ENCODE measurements around the gene KMT2C.
"Not testable (repeated sequence)": the region's sequence is repeated elsewhere in the genome, so short reads cannot be mapped to it uniquely, and the experiment has no call there.

KMT2C gene

GRCh38 chr7:152286972-152287371, 148.8 kb downstream of the KMT2C start:
- DNase-seq: not testable (repeated sequence)

- not testable (repeated sequence) for DNase-seq
Measured at GRCh38 chr7:152286219-152286618, 149.6 kb downstream of the KMT2C start.

- DNase-seq: not testable (repeated sequence)
Measured at GRCh38 chr7:152284998-152285397, 150.8 kb downstream of the KMT2C start.

DNA sequence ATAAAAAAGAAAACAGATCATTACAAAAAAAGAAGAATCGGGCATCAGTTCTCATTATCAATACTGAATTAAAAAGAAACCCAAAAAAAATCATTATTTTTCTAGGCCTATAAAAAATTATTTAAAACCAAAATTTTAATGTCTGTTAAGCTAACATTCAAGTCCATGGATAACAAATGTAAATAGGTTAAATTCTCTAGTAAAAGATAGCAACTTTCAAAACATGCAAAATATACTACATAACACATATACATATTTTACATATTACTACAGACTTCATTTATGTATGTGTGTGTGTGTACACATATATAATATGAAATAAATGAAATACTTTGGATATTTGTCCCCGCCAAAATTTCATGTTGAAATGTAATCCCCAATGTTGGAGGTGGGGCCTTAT, 158.1 kb downstream of the KMT2C start:
- not testable (repeated sequence) for DNase-seq

DNA sequence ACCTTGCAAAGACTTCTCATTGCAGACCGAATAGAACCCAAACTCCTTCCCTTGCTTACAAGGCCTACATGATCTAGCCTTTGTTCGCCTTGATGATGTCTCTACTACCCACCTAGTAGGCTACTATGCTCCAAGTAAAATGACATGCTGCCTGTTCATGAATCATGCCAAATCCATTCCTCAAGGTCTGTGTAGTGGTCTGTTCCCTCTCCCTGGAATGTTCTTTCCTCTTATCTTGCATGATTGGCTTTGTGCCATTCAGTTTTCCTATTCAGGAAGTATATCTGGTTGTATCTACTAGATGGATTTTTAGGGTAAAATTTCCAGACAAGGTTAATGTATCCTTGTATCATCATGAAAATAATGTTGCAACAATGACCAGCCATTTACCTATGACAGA, 165.4 kb downstream of the KMT2C start:
- not testable (repeated sequence) for DNase-seq

DNA sequence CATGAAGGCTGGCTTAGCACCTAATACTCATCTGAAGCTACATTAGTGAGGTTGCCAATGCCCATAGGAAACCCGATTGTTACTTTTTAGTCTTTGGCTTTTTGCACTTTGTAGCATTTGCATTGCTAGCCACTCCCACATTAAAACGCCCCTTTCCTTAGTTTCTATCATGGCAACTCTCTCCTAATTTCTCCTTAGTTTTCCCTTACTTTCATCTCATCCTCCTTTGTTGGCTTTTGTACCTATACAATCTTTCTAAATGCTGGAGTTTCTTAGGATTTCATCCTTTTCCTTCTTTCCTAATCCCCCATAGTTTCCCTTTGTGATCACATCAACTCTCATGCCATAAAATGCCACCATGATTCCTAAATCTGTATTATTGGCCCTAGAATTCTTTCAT, 168.9 kb downstream of the KMT2C start:
- not testable (repeated sequence) for DNase-seq

- not testable (repeated sequence) for DNase-seq
Measured at GRCh38 chr7:152264915-152265314, 170.9 kb downstream of the KMT2C start.

DNA sequence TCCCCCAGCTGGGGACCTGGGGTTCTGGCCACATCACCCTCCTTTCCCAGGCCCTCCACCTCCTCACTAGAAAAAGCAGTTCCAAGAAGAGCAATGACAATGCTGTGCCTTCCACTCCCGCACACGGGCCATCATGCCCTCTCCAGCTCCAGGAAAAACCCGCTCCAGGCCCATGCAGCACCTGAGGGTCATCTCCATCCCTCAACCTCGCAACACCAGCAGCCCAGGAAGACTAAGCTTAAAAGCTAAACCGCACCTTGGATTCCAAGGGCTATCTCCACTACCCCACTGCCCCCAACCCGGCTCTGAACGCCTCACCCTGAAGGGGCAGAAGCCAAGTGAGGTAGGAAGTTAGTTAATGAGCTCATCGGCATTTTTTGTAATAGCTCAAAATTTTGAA, 173.7 kb downstream of the KMT2C start:
- DNase-seq: not testable (repeated sequence)

- DNase-seq: not testable (repeated sequence)
Measured at GRCh38 chr7:152259645-152260044, 176.2 kb downstream of the KMT2C start.

GRCh38 chr7:152247851-152248250, 188.0 kb downstream of the KMT2C start:
- not testable (repeated sequence) for DNase-seq

DNA sequence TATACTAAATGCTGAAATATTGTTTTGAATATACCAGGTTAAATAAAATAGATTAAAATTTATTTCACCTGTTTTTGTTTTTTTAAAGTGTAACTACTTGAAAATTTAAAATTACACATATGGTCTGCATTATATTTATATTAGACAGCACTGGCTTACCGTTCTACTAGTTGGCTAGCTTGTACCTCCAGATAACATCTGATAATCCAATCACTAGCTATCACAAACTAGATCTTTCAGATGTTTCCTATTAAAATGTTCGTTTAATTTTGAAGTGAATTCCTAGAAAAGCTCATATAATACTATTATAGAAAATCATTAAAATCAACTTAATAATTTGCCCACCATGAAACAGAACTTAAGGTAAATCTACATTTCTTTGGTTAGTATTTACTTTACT, 190.4 kb downstream of the KMT2C start:
- DNase-seq: not testable (repeated sequence)

DNA sequence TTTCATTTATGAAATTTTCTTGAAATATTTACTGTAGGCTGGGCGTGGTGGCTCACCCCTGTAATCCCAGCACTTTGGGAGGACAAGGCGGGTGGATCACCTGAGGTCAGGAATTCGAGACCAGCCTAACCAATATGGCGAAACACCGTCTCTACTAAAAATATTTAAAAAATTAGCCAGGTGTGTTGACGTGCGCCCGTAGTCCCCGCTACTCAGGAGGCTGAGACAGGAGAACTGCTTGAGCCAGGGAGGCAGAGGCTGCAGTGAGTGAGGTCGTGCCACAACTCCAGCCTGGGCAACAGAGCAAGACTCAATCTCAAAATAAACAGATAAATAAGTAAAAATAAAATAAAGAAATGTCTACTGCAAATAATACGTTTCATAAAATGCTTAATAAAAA, 192.3 kb downstream of the KMT2C start:
- DNase-seq: not testable (repeated sequence)

DNA sequence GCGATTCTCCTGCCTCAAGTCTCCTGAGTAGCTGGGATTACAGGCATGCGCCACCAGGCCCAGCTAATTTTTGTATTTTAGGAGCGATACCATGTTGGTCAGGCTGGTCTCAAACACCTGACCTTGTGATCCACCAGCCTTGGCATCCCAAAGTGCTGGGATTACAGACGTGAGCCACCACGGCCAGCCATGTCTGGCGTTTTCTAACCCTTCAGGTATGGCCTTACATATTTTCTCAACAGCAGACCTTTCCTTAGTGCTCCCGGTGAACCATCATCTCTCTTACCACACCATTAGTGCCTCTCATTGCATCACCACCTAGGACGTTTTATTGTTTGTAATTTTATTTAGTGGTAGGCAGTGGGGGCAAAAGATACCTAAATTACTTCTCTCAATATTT, 194.5 kb downstream of the KMT2C start:
- not testable (repeated sequence) for DNase-seq

- DNase-seq: not testable (repeated sequence)
Measured at GRCh38 chr7:152236306-152236705, 199.5 kb downstream of the KMT2C start.

DNA sequence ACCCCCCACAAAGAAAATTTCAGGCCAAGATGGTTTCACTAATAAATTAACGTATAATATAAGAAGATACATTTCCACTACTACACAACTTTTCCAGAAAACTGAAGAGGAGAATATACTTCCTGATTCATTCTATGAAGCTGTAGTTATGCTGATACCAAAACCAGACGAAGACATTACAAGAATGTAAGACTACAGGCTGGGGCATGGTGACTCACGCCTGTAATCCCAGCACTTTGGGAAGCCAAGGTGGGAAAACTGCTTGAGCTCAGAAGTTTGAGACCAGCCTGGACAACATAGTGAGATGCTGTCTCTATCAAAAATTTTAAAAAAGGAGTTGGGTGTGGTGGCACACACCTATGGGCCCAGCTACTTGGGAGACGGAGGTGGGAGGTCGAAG, 201.4 kb downstream of the KMT2C start:
- DNase-seq: not testable (repeated sequence)

DNA sequence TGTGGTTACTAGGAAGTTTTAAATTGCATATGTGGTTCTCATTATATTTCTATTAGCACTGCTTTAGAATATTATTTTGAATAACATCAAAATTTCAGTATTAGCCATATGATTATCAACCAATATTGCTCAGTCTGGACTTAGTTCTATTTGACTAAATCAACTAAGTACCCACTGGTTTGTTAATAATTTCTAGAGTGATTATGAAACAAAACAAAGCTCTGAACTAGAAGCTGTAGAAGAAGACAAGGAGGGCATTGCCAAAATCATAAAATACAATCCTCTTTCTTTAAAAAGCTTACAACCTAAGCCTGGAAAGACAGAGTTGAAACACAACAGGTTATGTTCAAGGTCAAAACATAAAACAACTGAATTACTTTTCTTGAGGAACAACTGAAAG, 204.7 kb downstream of the KMT2C start:
- DNase-seq: no peak

DNA sequence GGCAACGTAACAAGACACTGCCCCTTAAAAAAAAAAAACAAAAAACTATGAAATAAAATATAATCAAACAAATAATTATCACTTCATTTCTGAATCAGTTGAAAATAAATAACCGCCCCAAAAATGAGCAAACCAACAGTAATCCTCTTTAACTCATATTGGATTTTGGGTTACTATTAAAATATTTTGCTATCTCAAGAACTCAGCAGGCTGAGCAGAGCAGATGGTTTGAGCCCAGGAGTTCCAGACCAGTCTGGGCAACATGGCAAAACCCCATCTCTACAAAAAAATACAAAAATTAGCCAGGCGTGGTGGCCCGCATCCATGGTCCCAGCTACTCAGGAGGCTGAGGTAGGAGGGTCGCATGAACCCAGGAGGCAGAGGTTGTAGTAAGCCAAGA, 216.2 kb downstream of the KMT2C start:
- DNase-seq: not testable (repeated sequence)

DNA sequence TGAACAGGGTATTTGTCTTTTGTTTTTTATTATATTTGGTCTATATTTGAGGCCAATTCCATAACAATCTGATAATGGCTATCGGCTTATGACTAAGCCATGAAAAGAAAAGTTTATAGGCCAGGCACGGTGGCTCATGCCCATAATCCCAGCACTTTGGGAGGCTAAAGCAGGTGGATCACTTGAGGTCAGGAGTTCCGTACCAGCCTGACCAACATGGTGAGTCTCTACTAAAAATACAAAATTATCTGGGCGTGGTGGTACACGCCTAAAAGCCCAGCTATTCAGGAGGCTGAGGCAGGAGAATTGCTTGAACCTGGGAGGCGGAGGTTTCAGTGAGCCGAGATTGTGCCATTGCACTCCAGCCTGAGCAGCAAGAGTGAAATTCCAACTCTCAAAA, 227.0 kb downstream of the KMT2C start:
- not testable (repeated sequence) for DNase-seq

DNA sequence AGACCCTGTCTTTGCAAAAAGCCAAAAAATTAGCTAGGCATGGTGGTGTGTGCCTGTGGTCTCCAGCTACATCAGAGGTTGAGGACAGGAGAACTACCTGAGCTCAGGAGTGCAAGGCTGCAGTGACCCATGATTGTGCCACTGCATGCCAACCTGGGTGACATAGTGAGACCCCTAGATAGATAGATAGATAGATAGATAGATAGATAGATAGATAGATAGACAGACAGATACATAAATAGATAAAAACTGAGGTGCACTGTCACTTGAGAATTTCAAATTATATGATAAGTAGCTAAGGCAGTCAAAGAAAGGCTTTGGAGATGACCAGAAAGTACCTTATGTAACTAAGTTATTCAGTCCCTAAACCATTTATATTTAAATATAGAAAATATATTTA, 231.4 kb downstream of the KMT2C start:
- DNase-seq: not testable (repeated sequence)

DNA sequence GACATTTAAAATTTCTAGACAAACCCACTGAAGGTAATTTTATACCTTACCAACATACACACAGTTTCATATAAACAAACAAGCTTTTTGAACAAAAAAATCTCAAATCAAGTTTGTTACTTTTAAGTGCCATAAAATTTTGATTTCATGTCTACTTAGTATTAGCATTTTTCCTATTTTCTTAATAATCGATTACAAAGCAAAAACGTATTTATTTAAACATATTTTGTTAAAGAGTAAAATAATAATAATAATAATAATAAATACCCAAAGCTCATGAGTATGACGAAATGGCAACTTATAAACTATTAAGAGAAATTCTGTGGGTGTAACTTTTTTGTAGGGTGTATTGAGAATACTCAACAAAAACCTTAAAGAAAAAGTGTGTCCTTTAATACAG, 232.7 kb downstream of the KMT2C start:
- no peak for DNase-seq

DNA sequence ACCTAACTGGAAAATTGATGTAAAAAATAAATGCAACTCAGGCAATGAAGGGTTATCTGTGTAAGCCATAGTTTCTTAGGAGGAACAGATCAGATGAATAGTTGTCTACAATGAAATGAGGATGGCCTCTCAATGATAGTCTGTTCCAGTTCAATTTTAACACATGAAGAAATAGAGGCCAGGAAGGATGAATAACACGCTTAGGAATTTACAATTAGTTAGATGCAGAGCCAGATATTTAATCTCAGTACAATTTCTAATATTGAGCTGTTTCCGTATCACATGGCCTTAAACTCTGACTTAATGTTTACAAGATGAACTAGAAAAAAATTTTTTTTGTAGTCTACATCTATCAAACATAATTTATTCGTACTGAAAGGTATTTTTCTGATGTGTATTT, 233.7 kb downstream of the KMT2C start:
- DNase-seq: no peak

GRCh38 chr7:152200395-152200794, 235.4 kb downstream of the KMT2C start:
- DNase-seq: no peak

GRCh38 chr7:152196391-152196790, 239.4 kb downstream of the KMT2C start:
- DNase-seq: no peak

GRCh38 chr7:152193880-152194279, 241.9 kb downstream of the KMT2C start:
- DNase-seq: no peak

DNA sequence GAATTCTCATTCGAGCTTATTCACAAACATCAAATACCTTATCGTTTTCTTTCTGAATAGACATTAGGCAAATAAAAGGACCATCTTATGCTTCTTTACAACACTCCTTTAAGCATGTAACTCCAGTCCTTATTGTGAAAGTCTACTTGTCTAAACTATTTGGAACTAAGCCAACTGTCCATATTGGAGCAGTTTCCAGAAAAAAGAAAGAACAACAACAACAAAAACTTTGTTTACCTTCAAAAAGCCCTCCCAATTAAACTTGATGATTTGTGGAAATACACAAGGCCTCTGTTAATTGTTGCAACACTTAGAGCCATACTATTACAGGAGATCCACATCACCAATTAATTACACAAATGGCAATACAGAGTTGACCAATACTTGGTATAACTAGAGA, 246.7 kb downstream of the KMT2C start:
- DNase-seq: no peak

DNA sequence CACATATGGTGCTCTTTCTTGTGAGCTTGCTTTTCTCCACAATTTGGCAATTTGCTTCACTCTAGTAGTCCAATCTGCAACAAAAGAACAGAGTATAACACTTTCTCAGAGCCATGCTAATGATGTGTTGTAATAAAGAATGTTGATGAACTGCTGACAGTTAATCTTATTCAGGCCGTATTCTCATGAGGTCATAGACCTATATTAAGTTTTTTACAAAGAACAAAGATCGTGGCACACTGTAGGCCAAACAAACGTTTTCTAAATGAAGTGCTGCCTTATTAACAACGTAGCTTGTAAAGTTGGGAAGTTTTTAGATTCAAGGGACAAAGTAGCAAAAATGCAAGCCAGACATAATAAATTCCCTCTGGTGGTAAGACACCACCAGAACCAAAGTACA, 250.2 kb downstream of the KMT2C start:
- DNase-seq: no peak

Measured in SW 1271 (cell line).